ENCODE data around the gene ACAP2. TPM values are rescaled to one million over a fixed set of nuclear protein-coding genes. Genes with fewer than 3 reads are reported as not detected.

Gene ACAP2
- total and polyA plus RNA-seq, 2 experiments from 2014 or later, result 45.6 to 104 TPM

DNA sequence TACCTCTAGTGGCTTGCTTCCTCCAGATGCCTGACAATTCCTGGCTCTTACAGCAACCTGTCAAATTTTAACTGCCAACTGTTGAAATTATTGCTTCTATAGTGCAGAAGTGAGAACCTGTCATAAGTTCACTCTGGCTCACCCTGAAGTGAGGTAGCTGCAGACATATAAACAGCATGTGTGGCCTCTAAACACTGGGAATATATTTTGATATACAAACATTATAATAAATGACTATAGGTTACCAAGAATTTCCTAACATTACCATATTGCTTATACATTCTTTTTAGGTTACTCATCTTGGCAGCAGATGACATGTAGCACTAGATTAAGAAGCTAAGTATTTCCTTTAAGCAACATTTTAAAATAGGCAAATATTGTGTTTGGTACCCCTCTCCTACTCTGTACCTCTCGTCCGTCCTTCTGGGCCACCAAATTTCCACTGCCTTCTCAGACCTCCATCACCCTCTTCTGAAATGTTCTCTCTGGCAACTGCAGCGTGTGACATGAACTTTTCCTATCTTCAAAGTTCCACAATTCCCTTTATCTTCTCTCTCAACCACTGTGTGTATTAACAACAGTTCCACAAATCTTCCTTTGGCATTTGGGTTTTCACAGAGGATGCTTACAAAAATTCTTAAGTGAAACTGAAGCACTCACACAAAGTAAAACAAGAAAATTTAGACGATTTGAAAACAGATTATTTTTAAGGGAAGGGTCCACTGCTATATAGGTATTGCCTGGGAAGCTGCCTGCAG lies 156.5 kb downstream of the ACAP2 start:
- Histone ChIP-seq H3K36me3 (ENCODE audit: insufficient read depth) (no peaks in the 10 kb centered on the region; the same call in 1 of the 2 replicates), H3K4me1 (ENCODE audit: insufficient read depth) (no peaks in the 10 kb centered on the region), H4K20me1 (replicated peaks; ENCODE audit: insufficient read depth) (no peaks in the 10 kb centered on the region), H3K27ac (ENCODE audit: low read depth) (no peak overlapping the region), H3K4me3 (no peak overlapping the region), H3K9me2 (ENCODE audit: insufficient read depth) (no peaks in the 10 kb centered on the region), H3K79me2 (replicated peaks; ENCODE audit: insufficient read depth) (no peaks in the 10 kb centered on the region), H3K27me3 (ENCODE audit: insufficient read depth) (no peaks in the 10 kb centered on the region), H2AFZ (no peak overlapping the region), H3K4me2 (no peak overlapping the region), H3F3A (replicated peaks; ENCODE audit: low read depth) (no peaks in the 10 kb centered on the region)
- Mint-ChIP-seq H3K4me3 (no peak overlapping the region), H3K27ac (no peak overlapping the region), H3K36me3 (ENCODE audit: low read depth) (peaks cover 17% of the 10 kb centered on the region; the same call in 2 of the 3 replicates), H3K4me1 (no peaks in the 10 kb centered on the region), H3K27me3 (ENCODE audit: insufficient read depth, low read depth, poor library complexity) (no peaks in the 10 kb centered on the region), H3K9me3 (no peaks in the 10 kb centered on the region)
- TF ChIP-seq EZH2 (IDR thresholded peaks at IDR 0.05; ENCODE audit: low read depth, unreplicated experiment) (no peak), CTCF (conservative IDR thresholded peaks at IDR 0.05; ENCODE audit: low read depth in 2 of 2) (no peak), ZNF114 (CRISPR knock-in tag; IDR thresholded peaks at IDR 0.05) (no peak), ETS1 (IDR thresholded peaks at IDR 0.05) (no peak), STAT1 (IDR thresholded peaks at IDR 0.05; ENCODE audit: unreplicated experiment) (no peak), NANOG (IDR thresholded peaks at IDR 0.05; ENCODE audit: borderline replicate concordance) (no peak), ZNF331 (CRISPR knock-in tag; IDR thresholded peaks at IDR 0.05; ENCODE audit: low read depth) (no peak)
- TF ChIP-seq, protein P1, sequence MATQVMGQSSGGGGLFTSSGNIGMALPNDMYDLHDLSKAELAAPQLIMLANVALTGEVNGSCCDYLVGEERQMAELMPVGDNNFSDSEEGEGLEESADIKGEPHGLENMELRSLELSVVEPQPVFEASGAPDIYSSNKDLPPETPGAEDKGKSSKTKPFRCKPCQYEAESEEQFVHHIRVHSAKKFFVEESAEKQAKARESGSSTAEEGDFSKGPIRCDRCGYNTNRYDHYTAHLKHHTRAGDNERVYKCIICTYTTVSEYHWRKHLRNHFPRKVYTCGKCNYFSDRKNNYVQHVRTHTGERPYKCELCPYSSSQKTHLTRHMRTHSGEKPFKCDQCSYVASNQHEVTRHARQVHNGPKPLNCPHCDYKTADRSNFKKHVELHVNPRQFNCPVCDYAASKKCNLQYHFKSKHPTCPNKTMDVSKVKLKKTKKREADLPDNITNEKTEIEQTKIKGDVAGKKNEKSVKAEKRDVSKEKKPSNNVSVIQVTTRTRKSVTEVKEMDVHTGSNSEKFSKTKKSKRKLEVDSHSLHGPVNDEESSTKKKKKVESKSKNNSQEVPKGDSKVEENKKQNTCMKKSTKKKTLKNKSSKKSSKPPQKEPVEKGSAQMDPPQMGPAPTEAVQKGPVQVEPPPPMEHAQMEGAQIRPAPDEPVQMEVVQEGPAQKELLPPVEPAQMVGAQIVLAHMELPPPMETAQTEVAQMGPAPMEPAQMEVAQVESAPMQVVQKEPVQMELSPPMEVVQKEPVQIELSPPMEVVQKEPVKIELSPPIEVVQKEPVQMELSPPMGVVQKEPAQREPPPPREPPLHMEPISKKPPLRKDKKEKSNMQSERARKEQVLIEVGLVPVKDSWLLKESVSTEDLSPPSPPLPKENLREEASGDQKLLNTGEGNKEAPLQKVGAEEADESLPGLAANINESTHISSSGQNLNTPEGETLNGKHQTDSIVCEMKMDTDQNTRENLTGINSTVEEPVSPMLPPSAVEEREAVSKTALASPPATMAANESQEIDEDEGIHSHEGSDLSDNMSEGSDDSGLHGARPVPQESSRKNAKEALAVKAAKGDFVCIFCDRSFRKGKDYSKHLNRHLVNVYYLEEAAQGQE (IDR thresholded peaks at IDR 0.05; ENCODE audit: unreplicated experiment), result no peak
- DNase-seq (ENCODE audit: low spot score) (no peak), ATAC-seq (no peak)
